ENCODE results near the gene C11orf24.

Gene C11orf24

GRCh38 chr11:68270196-68271022, 1.4 kb downstream of the C11orf24 start:
- DNase-seq (ENCODE audit: low read depth in 3 of 3) = no peak

GRCh38 chr11:68269414-68270081, 2.2 kb downstream of the C11orf24 start:
- DNase-seq (ENCODE audit: low read depth in 3 of 3) = no peak

DNA sequence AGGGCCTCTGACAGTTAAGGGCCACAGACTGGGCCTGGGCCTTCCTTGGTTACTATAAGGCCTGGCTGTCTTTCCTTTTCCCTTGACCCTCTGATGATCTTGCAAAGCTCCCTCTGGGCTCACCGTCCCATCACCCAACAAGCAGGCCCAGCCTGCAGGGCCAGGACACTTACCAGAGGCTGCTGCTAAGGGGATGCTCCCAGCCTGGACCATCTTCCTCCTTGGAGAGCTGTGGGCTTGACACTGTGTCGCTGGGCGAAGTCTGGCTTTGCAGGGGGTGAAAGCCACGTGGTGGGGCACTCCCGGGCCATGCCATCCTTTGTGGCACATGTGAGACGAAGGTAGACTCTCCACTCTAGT, 3.9 kb downstream of the C11orf24 start:
- no peak for DNase-seq (ENCODE audit: low read depth in 3 of 3)

GRCh38 chr11:68266936-68267880, 4.6 kb downstream of the C11orf24 start:
- DNase-seq (ENCODE audit: low read depth in 3 of 3) = no peak

GRCh38 chr11:68266121-68266891, 5.5 kb downstream of the C11orf24 start:
- DNase-seq (ENCODE audit: low read depth in 3 of 3) = no peak

GRCh38 chr11:68264741-68265540, 6.8 kb downstream of the C11orf24 start:
- no peak for DNase-seq (ENCODE audit: low read depth in 3 of 3)

DNA sequence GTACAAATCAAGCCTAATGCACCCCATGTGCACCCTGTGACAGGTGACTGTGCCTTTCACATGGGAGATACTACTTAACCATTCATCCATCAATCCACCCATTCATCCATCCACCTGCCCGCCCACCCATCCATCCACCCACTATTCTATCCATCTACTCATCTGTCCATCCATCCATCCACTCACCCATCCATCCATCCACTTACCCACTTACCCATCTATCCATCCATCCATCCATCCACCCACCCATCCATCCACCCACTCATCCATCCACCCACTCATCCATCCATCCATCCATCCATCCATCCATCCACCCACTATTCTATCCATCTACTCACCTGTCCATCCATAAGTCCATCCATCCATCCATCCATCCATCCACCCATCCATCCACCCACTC, 7.5 kb downstream of the C11orf24 start:
- no peak for DNase-seq (ENCODE audit: low read depth in 3 of 3)

- DNase-seq (ENCODE audit: low read depth in 3 of 3) = no peak
Observed at GRCh38 chr11:68263444-68264035, 8.2 kb downstream of the C11orf24 start.

DNA sequence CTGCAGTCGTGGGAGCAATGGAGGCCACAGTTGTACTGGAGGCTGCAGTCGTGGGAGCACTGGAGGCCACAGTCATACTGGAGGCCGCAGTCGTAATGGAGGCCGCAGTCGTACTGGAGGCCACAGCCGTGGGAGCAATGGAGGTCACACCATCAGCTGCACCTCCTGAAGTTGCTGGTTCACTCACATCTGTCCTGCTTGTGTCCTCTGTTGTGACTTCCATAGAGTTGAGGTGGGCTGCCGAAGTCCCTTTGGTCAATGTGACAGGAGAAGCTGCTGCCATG, 9.3 kb downstream of the C11orf24 start:
- DNase-seq (ENCODE audit: low read depth in 3 of 3) = no peak

- DNase-seq (ENCODE audit: low read depth in 3 of 3) = no peak
Observed at GRCh38 chr11:68261749-68262543, 9.8 kb downstream of the C11orf24 start.

GRCh38 chr11:68261006-68261405, 10.8 kb downstream of the C11orf24 start:
- no peak for DNase-seq (ENCODE audit: low read depth in 3 of 3)

DNA sequence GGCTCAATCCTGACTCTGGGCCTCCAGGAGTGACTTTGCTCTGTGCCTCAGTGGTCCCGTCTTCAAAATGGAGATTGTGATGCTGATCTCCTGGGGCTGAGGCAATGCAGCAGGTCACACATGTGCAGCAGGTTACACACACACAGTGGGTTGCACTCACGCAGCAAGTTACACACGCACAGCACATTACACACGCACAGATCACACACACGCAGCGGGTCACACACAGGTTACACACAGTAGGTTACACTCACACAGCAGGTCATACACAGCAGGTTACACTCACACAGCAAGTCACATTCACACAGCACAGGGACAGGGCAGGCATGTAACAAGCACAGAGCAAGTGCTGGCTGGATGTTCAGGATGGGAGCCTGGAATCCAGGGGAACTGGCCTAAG, 11.3 kb downstream of the C11orf24 start:
- no peak for DNase-seq (ENCODE audit: low read depth in 3 of 3)

DNA sequence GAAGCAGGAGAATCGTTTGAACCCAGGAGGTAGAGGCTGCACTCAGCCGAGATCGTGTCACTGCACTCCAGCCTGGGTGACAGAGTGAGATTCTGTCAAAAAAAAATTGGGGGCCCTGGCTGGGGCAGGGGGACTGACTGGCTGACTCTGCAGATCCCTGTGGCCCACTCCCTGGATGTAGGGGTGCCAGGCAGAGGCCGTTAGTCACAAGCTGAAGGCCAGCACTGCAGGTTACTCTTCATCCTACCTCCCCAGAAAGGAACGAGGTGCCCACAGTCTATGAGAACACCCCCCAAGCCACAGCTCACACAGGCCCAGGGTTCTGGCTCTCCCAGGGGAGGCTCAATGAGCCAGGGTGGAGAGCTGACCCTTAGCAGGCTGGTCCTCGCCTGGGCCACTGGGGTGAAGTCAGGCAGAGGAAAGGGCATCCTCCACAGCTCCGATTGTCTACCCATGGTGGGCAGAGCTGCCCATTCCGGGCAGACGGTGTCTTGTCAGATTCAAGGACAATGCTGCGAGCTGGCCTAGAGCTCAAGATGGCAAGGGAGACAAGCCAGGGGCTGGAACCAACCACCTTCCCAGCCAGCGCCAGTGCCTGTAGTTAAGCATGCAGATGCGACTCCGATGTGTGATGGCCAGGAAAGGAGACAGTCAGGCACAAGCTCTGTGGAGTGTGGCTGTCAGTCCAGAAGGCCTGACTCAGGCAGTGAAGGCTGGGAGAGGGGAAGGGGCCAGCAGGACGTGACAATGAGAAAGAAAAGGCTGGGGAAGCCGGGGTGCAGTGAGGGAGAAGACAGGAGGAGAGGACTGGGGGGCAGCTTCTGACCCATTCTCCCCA, 12.4 kb downstream of the C11orf24 start:
- no peak for DNase-seq (ENCODE audit: low read depth in 3 of 3)

DNA sequence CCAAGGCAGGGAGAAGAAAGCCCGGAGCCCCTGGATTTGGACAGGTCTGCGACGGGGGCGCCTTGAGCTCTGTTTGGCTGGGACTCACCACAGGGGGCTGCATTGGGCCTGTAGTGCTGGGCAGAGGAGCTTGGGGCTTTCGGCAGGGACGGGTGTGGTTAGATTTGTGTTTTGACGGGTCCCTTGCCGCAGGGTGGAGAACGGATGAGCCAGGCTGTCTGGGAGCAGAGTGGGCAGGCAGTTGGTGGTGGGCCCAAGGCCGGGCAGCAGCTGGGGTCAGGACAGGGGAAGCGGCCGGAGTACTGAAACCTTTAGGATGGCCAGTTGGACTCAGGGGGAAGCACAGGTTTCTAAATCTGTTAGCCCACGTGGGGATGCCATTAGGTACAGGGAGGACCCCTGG, 13.4 kb downstream of the C11orf24 start:
- no peak for DNase-seq (ENCODE audit: low read depth in 3 of 3)

- peak; percentile 79 to 96 (median 91) for DNase-seq (ENCODE audit: low read depth in 3 of 3)
Observed at GRCh38 chr11:68257477-68258362, 14.1 kb downstream of the C11orf24 start.

- DNase-seq (ENCODE audit: low read depth in 3 of 3) = no peak
Observed at GRCh38 chr11:68256331-68256741, 15.4 kb downstream of the C11orf24 start.

GRCh38 chr11:68255526-68255925, 16.2 kb downstream of the C11orf24 start:
- DNase-seq (ENCODE audit: low read depth in 3 of 3) = no peak

DNA sequence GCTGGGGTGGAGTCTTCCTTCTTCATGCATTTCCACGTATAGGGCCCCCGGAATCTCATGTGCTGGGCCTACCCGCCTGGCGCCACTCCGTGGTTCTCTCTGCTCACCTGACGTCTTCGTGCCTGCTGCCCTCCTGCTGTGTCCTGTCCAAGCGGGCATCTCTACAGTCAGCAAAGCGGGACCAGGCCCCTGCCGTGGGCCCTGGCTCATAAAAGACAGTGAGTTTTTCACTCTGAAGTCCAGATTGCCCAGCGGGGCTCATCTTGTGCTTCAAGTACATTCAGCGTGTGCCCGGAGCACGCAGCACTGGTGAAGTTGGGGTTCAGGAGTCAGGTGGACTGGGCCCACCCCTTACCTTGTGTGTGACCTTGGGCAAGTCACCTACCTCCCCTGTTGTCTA, 17.4 kb downstream of the C11orf24 start:
- no peak for DNase-seq (ENCODE audit: low read depth in 3 of 3)
